Naive thymus-derived CD4-positive, alpha-beta T cell (primary cell): Measurements from ENCODE around the gene CHIC2. TPM values are rescaled to one million over a fixed set of nuclear protein-coding genes. Genes with fewer than 3 reads are reported as not detected.

Experiments used
- ATAC-seq: fragments of 150-1000 bp; cut with Tn5 transposase; 2 replicates; pipeline ENCODE4 v1.10.0; 2021; ENCODE audit warnings: mild to moderate bottlenecking, moderate library complexity
- CTCF ChIA-PET: fragments of 350-600 bp; sonication (Branson Sonifier 250); formaldehyde crosslinking; loops from one replicate; lab custom pipeline; 2021; ENCODE audit warnings: antibody characterized with exemption; lab: Charles Lee
- POLR2A ChIA-PET: fragments of 350-600 bp; sonication (Branson Sonifier 250); formaldehyde crosslinking; loops from one replicate; lab custom pipeline; 2021; ENCODE audit warnings: antibody characterized with exemption, inconsistent platforms; lab: Charles Lee
- DNase-seq, 9 donors: peaks; one replicate each; pipeline versions ENCODE4 v3.0.0 to v3.0.0-alpha.2; 2020 to 2022; ENCODE audit warnings: mixed read lengths in 1 of 9
- H3K27ac ChIP-seq: one replicate; pipeline ENCODE4 v1.7.0; 2013; ENCODE audit warnings: mild to moderate bottlenecking, low read depth, low read length, moderate library complexity
- H3K27me3 ChIP-seq, 2 donors: one replicate each; pipeline ENCODE4 v1.7.0; 2013; ENCODE audit warnings: low read length in 2 of 2, mild to moderate bottlenecking in 2 of 2, moderate library complexity in 2 of 2; ENCODE audit not compliant: control insufficient read depth in 2 of 2, insufficient read depth in 2 of 2
- H3K36me3 ChIP-seq, 3 experiments: 1 replicate in 2 of 3; 2 replicates in 1 of 3; pipeline ENCODE4 v1.7.0; 2013; ENCODE audit warnings: low read length in 3 of 3, mild to moderate bottlenecking in 3 of 3, moderate library complexity in 1 of 3; ENCODE audit not compliant: insufficient read depth in 3 of 3, control insufficient read depth in 2 of 3
- H3K4me1 ChIP-seq, 2 donors: one replicate each; pipeline ENCODE4 v1.7.0; 2013; ENCODE audit warnings: low read length in 2 of 2, mild to moderate bottlenecking in 2 of 2, moderate library complexity in 1 of 2; ENCODE audit not compliant: control insufficient read depth in 2 of 2, insufficient read depth in 2 of 2
- H3K4me3 ChIP-seq: 2 replicates; pipeline ENCODE4 v1.7.0; 2013; ENCODE audit warnings: mild to moderate bottlenecking, low read length
- H3K9me3 ChIP-seq, 3 experiments: 1 replicate in 2 of 3; 2 replicates in 1 of 3; pipeline ENCODE4 v1.7.0; 2013; ENCODE audit warnings: low read length in 3 of 3; ENCODE audit not compliant: control insufficient read depth in 2 of 3
- H3K27ac Mint-ChIP-seq, 9 donors: one replicate each; pipeline ENCODE4 v1.8.0; 2020 to 2022; ENCODE audit warnings: mixed read lengths in 9 of 9, mild to moderate bottlenecking in 8 of 9, moderate library complexity in 5 of 9, inconsistent platforms in 2 of 9
- H3K27me3 Mint-ChIP-seq, 5 donors: one replicate each; pipeline ENCODE4 v1.8.0; 2021 to 2022; ENCODE audit warnings: mixed read lengths in 5 of 5, mild to moderate bottlenecking in 1 of 5
- H3K36me3 Mint-ChIP-seq, 5 donors: one replicate each; pipeline ENCODE4 v1.8.0; 2020 to 2022; ENCODE audit warnings: mixed read lengths in 5 of 5, mild to moderate bottlenecking in 3 of 5, inconsistent platforms in 1 of 5
- H3K4me1 Mint-ChIP-seq, 7 donors: one replicate each; pipeline ENCODE4 v1.8.0; 2020 to 2022; ENCODE audit warnings: mixed read lengths in 7 of 7, mild to moderate bottlenecking in 3 of 7, inconsistent platforms in 1 of 7
- H3K4me3 Mint-ChIP-seq, 10 donors: one replicate each; pipeline ENCODE4 v1.8.0; 2020 to 2022; ENCODE audit warnings: mild to moderate bottlenecking in 10 of 10, mixed read lengths in 10 of 10, moderate library complexity in 6 of 10, inconsistent platforms in 2 of 10
- H3K9me3 Mint-ChIP-seq, 11 donors: one replicate each; pipeline ENCODE4 v1.8.0; 2020 to 2022; ENCODE audit warnings: mixed read lengths in 11 of 11, mild to moderate bottlenecking in 4 of 11, inconsistent platforms in 1 of 11, moderate library complexity in 1 of 11
- intact Hi-C, 2 donors: fragments of 100-400 bp; cut with micrococcal nuclease; formaldehyde crosslinking; loops; one replicate each; pipeline ENCODE4 v1.15.1; 2023
- polyA plus RNA-seq, 2 donors: library from polyadenylated mRNA; unstranded; fragments of 300-500 nt; fragmentation: Illumina TruSeq; gene quantifications; one replicate each; pipeline ENCODE4 v1.2.3, GENCODE V29; 2021
- total RNA-seq, 6 experiments: library from RNA in 5 of 6; stranded (reverse) in 5 of 6; gene quantifications; 1 replicate in 5 of 6; 2 replicates in 1 of 6; pipeline ENCODE4 v1.2.3 and lab custom pipeline; 2021 to 2026

The CHIC2 gene
- total and polyA plus RNA-seq, 7 experiments from 2014 or later, result 22.4 to 64.2 (median 47.2) TPM

GRCh38 chr4:54017308-54017707 lies 47.1 kb downstream of the CHIC2 start:
- Histone ChIP-seq H3K36me3 (peaks cover 0 to 3% (median 0%) of the 10 kb centered on the region in 3 experiments), H3K27me3 (no peaks in the 10 kb centered on the region), H3K4me1 (peaks cover 0 to 6% of the 10 kb centered on the region in 2 donors), H3K4me3 (no peak overlapping the region), H3K9me3 (no peaks in the 10 kb centered on the region), H3K27ac (no peak overlapping the region)
- no peak overlapping the region for H3K4me3 Mint-ChIP-seq
- no peaks in the 10 kb centered on the region for H3K27me3 Mint-ChIP-seq
- ChIA-PET CTCF (interaction anchor here (0.8 kb wide), 1 partner anchor 21 kb away, joined by 4 read pairs; no protein-coding TSS in a partner anchor), POLR2A (no interaction called here)
- ATAC-seq (no peak), DNase-seq (no peak)
- H3K27ac Mint-ChIP-seq, result peak overlapping the region in 1 of 9 donors; percentile 27
- H3K9me3 Mint-ChIP-seq, result no peaks in the 10 kb centered on the region
- H3K36me3 Mint-ChIP-seq, result peaks cover 0 to 12% (median 7%) of the 10 kb centered on the region in 5 donors
- peaks cover 0 to 39% (median 14%) of the 10 kb centered on the region in 7 donors for H3K4me1 Mint-ChIP-seq
- intact Hi-C loops, result no loop called here

GRCh38 chr4:54016504-54016903 lies 47.9 kb downstream of the CHIC2 start:
- H3K9me3 Mint-ChIP-seq, result no peaks in the 10 kb centered on the region

GRCh38 chr4:54015423-54016030 lies 48.9 kb downstream of the CHIC2 start:
- H3K4me3 Mint-ChIP-seq, result no peak overlapping the region
- ATAC-seq, result no peak
- peaks cover 0 to 39% (median 14%) of the 10 kb centered on the region in 7 donors for H3K4me1 Mint-ChIP-seq
- no peaks in the 10 kb centered on the region for H3K27me3 Mint-ChIP-seq
- Histone ChIP-seq H3K36me3 (peaks cover 0 to 3% (median 0%) of the 10 kb centered on the region in 3 experiments), H3K9me3 (no peaks in the 10 kb centered on the region), H3K4me1 (peaks cover 0 to 6% of the 10 kb centered on the region in 2 donors), H3K27ac (no peak overlapping the region), H3K4me3 (no peak overlapping the region), H3K27me3 (no peaks in the 10 kb centered on the region)
- peaks cover 0 to 13% (median 12%) of the 10 kb centered on the region in 5 donors for H3K36me3 Mint-ChIP-seq
- ChIA-PET CTCF (no interaction called here), POLR2A (no interaction called here)
- H3K27ac Mint-ChIP-seq, result no peak overlapping the region
- intact Hi-C loops, result no loop called here
- H3K9me3 Mint-ChIP-seq, result no peaks in the 10 kb centered on the region
- DNase-seq, result no peak

More at GRCh38 chr4:54016504-54016903, 47.9 kb downstream of the CHIC2 start:
- Histone ChIP-seq H3K36me3 (peaks cover 0 to 3% (median 0%) of the 10 kb centered on the region in 3 experiments), H3K4me3 (no peak overlapping the region), H3K4me1 (peaks cover 0 to 6% of the 10 kb centered on the region in 2 donors), H3K9me3 (no peaks in the 10 kb centered on the region), H3K27ac (no peak overlapping the region), H3K27me3 (no peaks in the 10 kb centered on the region)
- ATAC-seq (no peak), DNase-seq (no peak)
- peaks cover 0 to 12% (median 7%) of the 10 kb centered on the region in 5 donors for H3K36me3 Mint-ChIP-seq
- H3K27ac Mint-ChIP-seq, result no peak overlapping the region
- peak overlapping the region in 1 of 10 donors; percentile 39 for H3K4me3 Mint-ChIP-seq
- POLR2A ChIA-PET, result no interaction called here
- CTCF ChIA-PET, result interaction anchor here (0.8 kb wide), 1 partner anchor 21 kb away, joined by 4 read pairs; no protein-coding TSS in a partner anchor
- intact Hi-C loops, result no loop called here
- H3K27me3 Mint-ChIP-seq, result no peaks in the 10 kb centered on the region
- peaks cover 0 to 39% (median 14%) of the 10 kb centered on the region in 7 donors for H3K4me1 Mint-ChIP-seq

- no peaks in the 10 kb centered on the region for H3K27me3 Mint-ChIP-seq
- intact Hi-C loops, result no loop called here
- H3K4me3 Mint-ChIP-seq, result no peak overlapping the region
- peaks cover 0 to 3% (median 0%) of the 10 kb centered on the region in 3 experiments for H3K36me3 ChIP-seq
- CTCF ChIA-PET, result no interaction called here
- peaks cover 0 to 20% (median 17%) of the 10 kb centered on the region in 5 donors for H3K36me3 Mint-ChIP-seq
- peaks cover 0 to 6% of the 10 kb centered on the region in 2 donors for H3K4me1 ChIP-seq
- H3K4me3 ChIP-seq, result no peak overlapping the region
- peaks cover 0 to 39% (median 14%) of the 10 kb centered on the region in 7 donors for H3K4me1 Mint-ChIP-seq
- no peaks in the 10 kb centered on the region for H3K9me3 ChIP-seq
- POLR2A ChIA-PET, result no interaction called here
- ATAC-seq (no peak), DNase-seq (no peak)
- no peak overlapping the region for H3K27ac ChIP-seq
- H3K27me3 ChIP-seq, result no peaks in the 10 kb centered on the region
- H3K9me3 Mint-ChIP-seq, result no peaks in the 10 kb centered on the region
- H3K27ac Mint-ChIP-seq, result no peak overlapping the region
Measured at GRCh38 chr4:54014666-54015160, 49.7 kb downstream of the CHIC2 start.

- ChIA-PET CTCF (no interaction called here), POLR2A (no interaction called here)
Measured at GRCh38 chr4:54011201-54011600, 53.2 kb downstream of the CHIC2 start.

GRCh38 chr4:54006755-54007154 lies 57.6 kb downstream of the CHIC2 start:
- peaks cover 0 to 27% (median 6%) of the 10 kb centered on the region in 7 donors for H3K4me1 Mint-ChIP-seq
- H3K27ac Mint-ChIP-seq, result no peak overlapping the region
- no peak for ATAC-seq
- Histone ChIP-seq H3K36me3 (peaks cover 0 to 12% (median 0%) of the 10 kb centered on the region in 3 experiments), H3K4me3 (no peak overlapping the region), H3K27me3 (no peaks in the 10 kb centered on the region), H3K9me3 (no peaks in the 10 kb centered on the region), H3K27ac (no peak overlapping the region), H3K4me1 (peaks cover 0 to under 1% of the 10 kb centered on the region in 2 donors)
- intact Hi-C loops, result no loop called here
- DNase-seq, result no peak
- no peaks in the 10 kb centered on the region for H3K27me3 Mint-ChIP-seq
- POLR2A ChIA-PET, result interaction anchor here (0.9 kb wide), 1 partner anchor 11 kb away, joined by 5 read pairs; no protein-coding TSS in a partner anchor
- peaks cover 0 to 3% (median 0%) of the 10 kb centered on the region in 11 donors for H3K9me3 Mint-ChIP-seq
- no peak overlapping the region for H3K4me3 Mint-ChIP-seq
- CTCF ChIA-PET, result no interaction called here
- H3K36me3 Mint-ChIP-seq, result peaks cover 0 to 43% (median 31%) of the 10 kb centered on the region in 5 donors

More at GRCh38 chr4:54011201-54011600, 53.2 kb downstream of the CHIC2 start:
- Histone ChIP-seq H3K27ac (no peak overlapping the region), H3K4me3 (no peak overlapping the region), H3K36me3 (peaks cover 0 to 14% (median 0%) of the 10 kb centered on the region in 3 experiments), H3K27me3 (no peaks in the 10 kb centered on the region), H3K4me1 (no peaks in the 10 kb centered on the region), H3K9me3 (no peaks in the 10 kb centered on the region)
- Mint-ChIP-seq H3K27me3 (no peaks in the 10 kb centered on the region), H3K9me3 (no peaks in the 10 kb centered on the region), H3K4me3 (no peak overlapping the region), H3K36me3 (peaks cover 0 to 33% (median 27%) of the 10 kb centered on the region in 5 donors), H3K27ac (no peak overlapping the region), H3K4me1 (peaks cover 0 to 24% (median 6%) of the 10 kb centered on the region in 7 donors)
- no peak for DNase-seq
- intact Hi-C loops, result loop anchor here in 1 of 2 donors (2.0 kb wide), 1 partner anchor 50 kb away; no protein-coding TSS in a partner anchor
- no peak for ATAC-seq
